Medulla oblongata (tissue), 1 donor: ENCODE results near the gene WDR87.
"Not testable (repeated sequence)": the region's sequence is repeated elsewhere in the genome, so short reads cannot be mapped to it uniquely, and the experiment has no call there.

Experiments
- DNase-seq: peaks from one replicate; pipeline ENCODE4 v3.0.0-alpha.2; 2015; ENCODE audit errors: extremely low spot score

WDR87 gene

GRCh38 chr19:37886571-37886970 lies 19.8 kb downstream of the WDR87 start:
- no peak for DNase-seq

- no peak for DNase-seq
Observed at GRCh38 chr19:37885392-37885791, 21.0 kb downstream of the WDR87 start.

GRCh38 chr19:37877147-37877546 lies 29.2 kb downstream of the WDR87 start:
- DNase-seq = no peak

GRCh38 chr19:37876032-37876431 lies 30.4 kb downstream of the WDR87 start:
- no peak for DNase-seq

GRCh38 chr19:37874784-37875183 lies 31.6 kb downstream of the WDR87 start:
- DNase-seq = no peak

- no peak for DNase-seq
Observed at GRCh38 chr19:37872383-37872782, 34.0 kb downstream of the WDR87 start.

GRCh38 chr19:37869766-37870340 lies 36.5 kb downstream of the WDR87 start:
- DNase-seq = no peak

GRCh38 chr19:37867831-37868230 lies 38.6 kb downstream of the WDR87 start:
- DNase-seq = no peak

- not testable (repeated sequence) for DNase-seq
Observed at GRCh38 chr19:37865930-37866329, 40.5 kb downstream of the WDR87 start.

GRCh38 chr19:37864501-37864900 lies 41.9 kb downstream of the WDR87 start:
- DNase-seq = no peak

- peak; percentile 10 for DNase-seq
Observed at GRCh38 chr19:37855098-37855497, 51.3 kb downstream of the WDR87 start.

- DNase-seq = no peak
Observed at GRCh38 chr19:37845932-37846331, 60.5 kb downstream of the WDR87 start.
